ENCODE measurements around the gene PUS10. TPM values are rescaled to one million over a fixed set of nuclear protein-coding genes. Genes with fewer than 3 reads are reported as not detected.
"Not testable (repeated sequence)": the region's sequence is repeated elsewhere in the genome, so short reads cannot be mapped to it uniquely, and the experiment has no call there.

Gene PUS10
- total RNA-seq, 1 experiment from 2014 or later: 5.6 TPM

DNA sequence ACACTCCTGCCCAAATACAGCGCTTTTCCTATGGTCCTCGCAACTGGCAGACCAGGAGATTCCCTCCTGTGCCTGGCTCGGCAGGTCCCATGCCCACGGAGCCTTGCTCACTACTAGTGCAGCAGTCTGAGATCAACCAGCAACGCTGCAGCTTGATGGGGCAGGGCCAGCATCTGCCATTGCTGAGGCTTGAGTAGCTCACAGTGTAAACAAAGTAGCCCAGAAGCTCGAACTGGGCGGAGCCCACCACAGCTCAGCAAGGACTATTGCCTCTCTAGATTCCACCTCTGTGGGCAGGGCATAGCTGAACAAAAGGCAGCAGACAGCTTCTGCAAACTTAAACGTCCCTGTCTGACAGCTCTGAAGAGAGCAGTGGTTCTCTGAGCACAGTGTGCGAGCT, 16.5 kb upstream of the PUS10 start:
- H3K27me3 ChIP-seq (ENCODE audit: insufficient read depth, low read length); POLR2A ChIA-PET; H3K9me2 ChIP-seq (ENCODE audit: insufficient read depth); H3K79me2 ChIP-seq (ENCODE audit: insufficient read depth, low read length); DNase-seq (ENCODE audit: low read depth, low spot score); BruUV-seq (replicated peaks); ATAC-seq; H3K27ac ChIP-seq (ENCODE audit: low read depth, low read length); H2AFZ ChIP-seq (ENCODE audit: low read depth, low read length, poor library complexity, severe bottlenecking); H3K4me1 ChIP-seq (ENCODE audit: control insufficient read depth in 1 of 2, insufficient read depth in 2 of 2, low read length in 2 of 2); H4K20me1 ChIP-seq (ENCODE audit: insufficient read depth); H3K9me3 ChIP-seq (ENCODE audit: control insufficient read depth in 1 of 2, insufficient read depth in 1 of 2, low read depth in 1 of 2, low read length in 2 of 2); RAD21 ChIA-PET (ENCODE audit: low non-redundant PET in 1 of 2, low total read pairs in 2 of 2, uncharacterized antibody in 2 of 2, unreplicated experiment in 2 of 2); H3K9ac ChIP-seq (ENCODE audit: low read length); intact Hi-C loops (cut with micrococcal nuclease); H3K4me3 ChIP-seq (replicated peaks in 1 of 2; ENCODE audit: low read depth in 1 of 2, low read length in 2 of 2); H3K4me2 ChIP-seq (ENCODE audit: low read length); CTCF ChIA-PET: not testable (repeated sequence)
- H3K36me3 ChIP-seq (ENCODE audit: control insufficient read depth in 1 of 2, insufficient read depth in 2 of 2, low read length in 2 of 2): peaks cover 14 to 19% of the 10 kb centered on the region in 2 experiments

DNA sequence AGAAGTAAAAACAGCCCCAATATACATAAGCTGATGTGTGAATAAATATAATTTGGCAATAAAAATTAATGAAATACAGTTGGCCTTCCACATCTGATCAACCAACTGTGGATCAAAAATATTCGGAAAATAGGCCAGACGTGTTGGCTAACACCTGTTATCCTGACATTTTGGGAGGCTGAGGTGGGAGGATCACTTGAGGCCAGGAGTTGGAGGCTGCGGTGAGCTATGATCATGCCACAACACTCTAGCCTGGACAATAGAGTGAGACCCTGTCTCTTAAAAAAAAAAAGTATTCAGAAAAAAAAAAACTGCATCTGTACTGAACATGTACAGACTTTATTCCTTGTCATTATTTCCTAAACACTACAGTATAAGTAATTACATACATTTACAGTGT, 11.5 kb upstream of the PUS10 start:
- ChIA-PET POLR2A (no interaction called here), CTCF (interaction anchor here (0.7 kb wide), 1 partner anchor 252 kb away, joined by 3 read pairs; no protein-coding TSS in a partner anchor), RAD21 (ENCODE audit: low non-redundant PET in 1 of 2, low total read pairs in 2 of 2, uncharacterized antibody in 2 of 2, unreplicated experiment in 2 of 2) (no interaction called here)
- Histone ChIP-seq H3K27me3 (ENCODE audit: insufficient read depth, low read length) (no peaks in the 10 kb centered on the region), H3K27ac (ENCODE audit: low read depth, low read length) (no peak overlapping the region), H3K4me3 (replicated peaks in 1 of 2; ENCODE audit: low read depth in 1 of 2, low read length in 2 of 2) (no peak overlapping the region), H3K9ac (ENCODE audit: low read length) (no peak overlapping the region), H3K9me2 (ENCODE audit: insufficient read depth) (no peaks in the 10 kb centered on the region), H3K9me3 (ENCODE audit: control insufficient read depth in 1 of 2, insufficient read depth in 1 of 2, low read depth in 1 of 2, low read length in 2 of 2) (no peaks in the 10 kb centered on the region), H3K4me1 (ENCODE audit: control insufficient read depth in 1 of 2, insufficient read depth in 2 of 2, low read length in 2 of 2) (no peaks in the 10 kb centered on the region), H2AFZ (ENCODE audit: low read depth, low read length, poor library complexity, severe bottlenecking) (no peak overlapping the region), H3K79me2 (ENCODE audit: insufficient read depth, low read length) (peaks cover 17% of the 10 kb centered on the region), H4K20me1 (ENCODE audit: insufficient read depth) (no peaks in the 10 kb centered on the region), H3K36me3 (ENCODE audit: control insufficient read depth in 1 of 2, insufficient read depth in 2 of 2, low read length in 2 of 2) (peaks cover 14 to 19% of the 10 kb centered on the region in 2 experiments), H3K4me2 (ENCODE audit: low read length) (no peak overlapping the region)
- no TSS peak for BruUV-seq (replicated peaks)
- intact Hi-C loops (cut with micrococcal nuclease): no loop called here
- TF ChIP-seq SRF (IDR thresholded peaks at IDR 0.05; ENCODE audit: low read depth): no peak
- no peak for TF ChIP-seq CBX3 (IDR thresholded peaks at IDR 0.05; ENCODE audit: low read depth)
- TF ChIP-seq, protein P1, sequence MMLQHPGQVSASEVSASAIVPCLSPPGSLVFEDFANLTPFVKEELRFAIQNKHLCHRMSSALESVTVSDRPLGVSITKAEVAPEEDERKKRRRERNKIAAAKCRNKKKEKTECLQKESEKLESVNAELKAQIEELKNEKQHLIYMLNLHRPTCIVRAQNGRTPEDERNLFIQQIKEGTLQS (IDR thresholded peaks at IDR 0.05): no peak
- no peak for TF ChIP-seq TCF7L2 (IDR thresholded peaks at IDR 0.05; ENCODE audit: borderline replicate concordance, extremely low read depth, insufficient read depth, insufficient read length)
- no peak for ATAC-seq
- no peak for DNase-seq (ENCODE audit: low read depth, low spot score)

All from HCT116 (cell line).